CD4-positive, alpha-beta T cell treated with Interleukin-2 at 100 ng/mL for 4 hours (primary cell): ENCODE data around the gene RPL22.

Experiments
- DNase-seq: peaks from one replicate; pipeline ENCODE4 v3.0.0-alpha.2; 2020; ENCODE audit warnings: low spot score

The RPL22 gene

GRCh38 chr1:6199298-6200187, at the start of gene RPL22:
Gene RPL22 (minus strand): TSS chr1:6199595. CDS start chr1:6199573, 22 bp downstream.
- peak; percentile 99 for DNase-seq

GRCh38 chr1:6248161-6248776, 48.9 kb upstream of the RPL22 start:
- DNase-seq = no peak

- no peak for DNase-seq
These were observed 48.3 kb upstream of the RPL22 start for GRCh38 chr1:6247651-6248050.

- DNase-seq = peak; percentile 77
These were observed 47.4 kb upstream of the RPL22 start for GRCh38 chr1:6246497-6247467.

GRCh38 chr1:6245869-6246496, 46.6 kb upstream of the RPL22 start:
- DNase-seq = peak; percentile 22

- peak; percentile 81 for DNase-seq
These were observed 45.9 kb upstream of the RPL22 start for GRCh38 chr1:6245086-6245868.

GRCh38 chr1:6244401-6245049, 45.1 kb upstream of the RPL22 start:
- no peak for DNase-seq

- DNase-seq = no peak
These were observed 44.6 kb upstream of the RPL22 start, which contains the start of gene HES3 for GRCh38 chr1:6243993-6244392. Gene HES3 (plus strand): TSS chr1:6244179. CDS start chr1:6244366, 187 bp downstream.

- no peak for DNase-seq
These were observed 43.8 kb upstream of the RPL22 start for GRCh38 chr1:6243053-6243834.

GRCh38 chr1:6241887-6242740, 42.7 kb upstream of the RPL22 start:
- DNase-seq = no peak

GRCh38 chr1:6241107-6241886, 41.9 kb upstream of the RPL22 start:
- no peak for DNase-seq

GRCh38 chr1:6239950-6240768, 40.8 kb upstream of the RPL22 start:
- DNase-seq = no peak

GRCh38 chr1:6239213-6239752, 39.9 kb upstream of the RPL22 start:
- no peak for DNase-seq

GRCh38 chr1:6237093-6237492, 37.7 kb upstream of the RPL22 start:
- no peak for DNase-seq

GRCh38 chr1:6235296-6235677, 35.9 kb upstream of the RPL22 start:
- DNase-seq = peak; percentile 22

- DNase-seq = no peak
These were observed 35.3 kb upstream of the RPL22 start for GRCh38 chr1:6234502-6235295.
